Measurements from ENCODE around the gene CCDC73. TPM values are rescaled to one million over a fixed set of nuclear protein-coding genes. Genes with fewer than 3 reads are reported as not detected.
A peak's percentile ranks its signal among the peaks of the same experiment; 100 is the strongest.

The CCDC73 gene
- total and polyA plus RNA-seq, 2 of the 4 experiments (the other 2 are of a cell fraction): not detected

DNA sequence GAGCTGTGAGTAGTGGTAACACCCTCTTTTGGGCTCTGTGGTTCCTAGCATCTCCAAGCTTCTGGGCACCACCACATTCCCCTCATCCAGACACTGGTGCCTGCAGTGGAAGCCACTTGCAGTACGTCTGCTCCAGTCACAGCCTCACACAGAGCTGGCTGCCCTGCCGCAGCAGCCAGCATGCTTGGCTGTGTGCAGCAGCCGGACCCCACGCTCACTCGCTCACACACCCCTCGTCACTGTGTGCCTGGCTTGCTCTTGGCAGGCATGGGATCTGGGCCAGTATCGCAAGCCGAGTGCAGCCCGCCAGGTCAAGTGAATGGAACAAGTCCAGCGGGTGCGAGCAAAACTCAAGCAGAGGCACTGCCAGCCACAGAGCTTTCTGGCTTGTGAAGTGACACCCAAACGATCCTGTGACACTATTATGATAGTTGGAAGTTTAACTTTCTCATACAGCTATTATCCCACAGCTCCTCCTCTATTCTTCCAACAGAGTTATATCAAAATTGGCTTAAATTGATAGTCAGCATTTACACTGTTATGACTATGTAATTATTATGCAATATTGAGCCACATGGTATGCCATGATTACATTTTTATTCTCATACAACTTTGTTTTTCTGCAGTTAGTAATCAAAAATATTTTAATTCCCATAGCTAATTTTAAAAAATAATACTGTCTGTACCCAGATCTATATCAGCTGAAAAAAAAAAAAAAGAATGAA is 89.0 kb downstream of the CCDC73 start:
- intact Hi-C loops (cut with micrococcal nuclease): no loop called here
- no peak overlapping the region for H2BK120ac ChIP-seq (ENCODE audit: low read depth, low read length)
- H4K91ac ChIP-seq (ENCODE audit: insufficient read depth, low read depth, low read length): no peak overlapping the region
- H3K79me1 ChIP-seq (ENCODE audit: low read depth in 1 of 2, low read length in 2 of 2): no peaks in the 10 kb centered on the region
- H3K27ac ChIP-seq (ENCODE audit: insufficient read depth, low read length): no peak overlapping the region
- no peak overlapping the region for H3K9ac ChIP-seq (ENCODE audit: low read depth, low read length)
- H3K4ac ChIP-seq (ENCODE audit: low read depth, low read length): no peak overlapping the region
- no peaks in the 10 kb centered on the region; the same call in none of the 2 replicates for H3K27me3 ChIP-seq (ENCODE audit: control insufficient read depth, insufficient read depth, low read length)
- no peak overlapping the region for H3K4me3 ChIP-seq (ENCODE audit: insufficient read depth, low read depth, low read length)
- H3K56ac ChIP-seq (ENCODE audit: extremely low read depth, insufficient read depth, low read length): no peak overlapping the region
- POLR2A ChIA-PET (ENCODE audit: unreplicated experiment): no interaction called here
- no peak for ATAC-seq (ENCODE audit: low read depth)
- H2BK5ac ChIP-seq (ENCODE audit: low read depth, low read length, poor library complexity, severe bottlenecking): no peak overlapping the region
- H3K23ac ChIP-seq (ENCODE audit: low read depth, low read length): no peak overlapping the region
- no peaks in the 10 kb centered on the region for H3K4me1 ChIP-seq (ENCODE audit: control insufficient read depth, insufficient read depth, low read length)
- no peak overlapping the region for H2BK20ac ChIP-seq (ENCODE audit: low read depth, low read length)
- no peak overlapping the region for H2AK5ac ChIP-seq (ENCODE audit: low read depth, low read length)
- in situ Hi-C loops (cut with MboI; ENCODE audit: low sequenced_read_pairs): no loop called here
- TF ChIP-seq CEBPB (IDR thresholded peaks at IDR 0.05; ENCODE audit: low read depth, low read length): 0 out of 2 replicates have a peak, but pooled peaks have one; percentile 31
- no peak for TF ChIP-seq RCOR1 (IDR thresholded peaks at IDR 0.05; ENCODE audit: insufficient replicate concordance, low read length)
- WGBS, 2 experiments (ENCODE audit: extremely low coverage in 2 of 2, insufficient read length in 1 of 2): no CpG with 5 or more reads among the region's 12 CpGs
- H4K5ac ChIP-seq (ENCODE audit: low read depth, low read length): no peak overlapping the region
- H2BK15ac ChIP-seq (ENCODE audit: low read depth, low read length): no peak overlapping the region
- CTCF ChIA-PET: interaction anchor here (0.6 kb wide), 1 partner anchor 67 kb away, joined by 4 read pairs; no protein-coding TSS in a partner anchor
- BruUV-seq (replicated peaks): no TSS peak
- H3K18ac ChIP-seq (ENCODE audit: low read depth, low read length): no peak overlapping the region
- no peak overlapping the region for H2AFZ ChIP-seq (replicated peaks; ENCODE audit: low read length, poor library complexity)
- H3K9me1 ChIP-seq (ENCODE audit: insufficient read depth, low read length): no peaks in the 10 kb centered on the region
- H3K9me3 ChIP-seq (ENCODE audit: control insufficient read depth, insufficient read depth, low read length): 0 out of 2 replicates have a peak, but pooled peaks cover 2% of the 10 kb centered on the region
- H3K4me2 ChIP-seq (ENCODE audit: low read depth, low read length): no peak overlapping the region
- H3K36me3 ChIP-seq (ENCODE audit: control insufficient read depth, insufficient read depth, low read length): no peaks in the 10 kb centered on the region
- H2AK9ac ChIP-seq (replicated peaks; ENCODE audit: low read depth, low read length, poor library complexity): peak overlapping the region; percentile 42
- dilution Hi-C loops (cut with HindIII; ENCODE audit: low sequenced_read_pairs, unreplicated experiment): no loop called here
- DNase-seq: no peak
- H4K8ac ChIP-seq (ENCODE audit: low read depth in 2 of 2, low read length in 2 of 2): no peak overlapping the region
- no peaks in the 10 kb centered on the region for H4K20me1 ChIP-seq (ENCODE audit: insufficient read depth, low read length)
- no peak overlapping the region for H3K14ac ChIP-seq (replicated peaks; ENCODE audit: low read depth, low read length)
